HepG2 (cell line): ENCODE measurements around the gene B4GALT1. TPM values are rescaled to one million over a fixed set of nuclear protein-coding genes. Genes with fewer than 3 reads are reported as not detected.

Experiments used
- ATAC-seq: fragments of 200-7000 bp; cut with Tn5 transposase; 3 replicates; pipeline ENCODE4 v1.9.1; 2020; ENCODE audit warnings: mild to moderate bottlenecking, moderate library complexity
- BruUV-seq: library from RNA; stranded (reverse); fragments of 400-500 nt; replicated peaks from 2 replicates; lab custom pipeline; 2021; lab: Mats Ljungman, UMichigan
- CTCF ChIA-PET: fragments of 300-600 bp; formaldehyde crosslinking; extraction: SDS; loops from one replicate; lab custom pipeline; 2021; ENCODE audit warnings: low total read pairs, inconsistent platforms, low intra/inter-chr PET ratio; lab: Yijun Ruan, JAX
- POLR2A ChIA-PET: fragments of 350-600 bp; sonication (Branson Sonifier 250); formaldehyde crosslinking; loops from one replicate; lab custom pipeline; 2020; ENCODE audit warnings: antibody characterized with exemption, inconsistent platforms; lab: Yijun Ruan, JAX
- DNase-seq: peaks from one replicate; pipeline ENCODE4 v3.0.0-alpha.2; 2015; ENCODE audit warnings: low spot score
- FAIRE-seq: peaks from 3 replicates; lab custom pipeline; 2011; peaks lifted over from hg19 to GRCh38; lab: Jason Lieb, UNC
- H2AFZ ChIP-seq: one replicate; pipeline ENCODE4 v1.6.1; 2011; ENCODE audit warnings: low read length, inconsistent platforms
- H3K27ac ChIP-seq: fragments of 300-600 bp; 3 replicates; pipeline ENCODE4 v1.8.0; 2011; ENCODE audit warnings: mixed run types, mild to moderate bottlenecking, mixed read lengths, low read length, inconsistent platforms; ENCODE audit not compliant: insufficient read depth; ENCODE audit errors: extremely low read length
- H3K27me3 ChIP-seq, 2 experiments: fragments of 200-600 bp in 1 of 2; 2 replicates in 1 of 2; 3 replicates in 1 of 2; pipeline versions ENCODE4 v1.6.0 to v1.8.0; 2011; ENCODE audit warnings: low read length in 2 of 2, mild to moderate bottlenecking in 2 of 2, moderate library complexity in 2 of 2, inconsistent platforms in 1 of 2; ENCODE audit not compliant: insufficient read depth in 2 of 2, control insufficient read depth in 1 of 2
- H3K36me3 ChIP-seq, 2 experiments: fragments of 200-600 bp in 1 of 2; replicated peaks in 1 of 2; 2 replicates in 1 of 2; 3 replicates in 1 of 2; pipeline versions ENCODE4 v1.5.1 to v1.8.0; 2011; ENCODE audit warnings: low read length in 2 of 2, inconsistent platforms in 1 of 2; ENCODE audit not compliant: insufficient read depth in 2 of 2, control insufficient read depth in 1 of 2
- H3K4me1 ChIP-seq: 2 replicates; pipeline ENCODE4 v1.5.1; 2012; ENCODE audit warnings: low read length, inconsistent platforms; ENCODE audit not compliant: insufficient read depth
- H3K4me2 ChIP-seq: 2 replicates; pipeline ENCODE4 v1.6.0; 2011; ENCODE audit warnings: low read depth, low read length, inconsistent platforms
- H3K4me3 ChIP-seq, 3 experiments: fragments of 200-600 bp in 1 of 3; sonication (generic), shearing (Covaris generic) in 1 of 3; replicated peaks in 1 of 3; 2 replicates each; pipeline ENCODE4 v1.5.1; 2011 to 2016; ENCODE audit warnings: low read length in 3 of 3, inconsistent platforms in 2 of 3, low read depth in 2 of 3, mild to moderate bottlenecking in 2 of 3, control low read depth in 1 of 3, mixed read lengths in 1 of 3; ENCODE audit not compliant: insufficient read depth in 1 of 3
- H3K79me2 ChIP-seq: one replicate; pipeline ENCODE4 v1.6.1; 2011; ENCODE audit warnings: low read length, inconsistent platforms; ENCODE audit not compliant: insufficient read depth
- H3K9ac ChIP-seq: 2 replicates; pipeline ENCODE4 v1.6.0; 2011; ENCODE audit warnings: mild to moderate bottlenecking, low read depth, low read length, inconsistent platforms; ENCODE audit not compliant: insufficient read depth
- H3K9me3 ChIP-seq: 2 replicates; pipeline ENCODE4 v1.5.1; 2012; ENCODE audit warnings: mild to moderate bottlenecking, low read length
- H4K20me1 ChIP-seq: 2 replicates; pipeline ENCODE4 v1.6.0; 2011; ENCODE audit warnings: inconsistent platforms, mild to moderate bottlenecking, low read length, moderate library complexity; ENCODE audit not compliant: insufficient read depth
- CAMTA2 ChIP-seq: sonication (generic); formaldehyde crosslinking; IDR thresholded peaks from 2 replicates; pipeline ENCODE4 v1.4.0; 2020; ENCODE audit warnings: mild to moderate bottlenecking, missing genetic modification reagents, borderline replicate concordance
- HDAC6 ChIP-seq: fragments of 200-600 bp; sonication (generic); IDR thresholded peaks from 2 replicates; pipeline ENCODE4 v1.7.0; 2017; ENCODE audit warnings: mild to moderate bottlenecking, antibody characterized with exemption, low read length, low read depth
- HNRNPH1 ChIP-seq: fragments of 200-400 bp; formaldehyde crosslinking; optimal IDR thresholded peaks from 2 replicates; pipeline ENCODE3; 2017; ENCODE audit warnings: mild to moderate bottlenecking, low read depth, low read length
- NR2F2 ChIP-seq: IDR thresholded peaks from 2 replicates; pipeline ENCODE4 v1.6.1; 2012; ENCODE audit warnings: low read depth, inconsistent platforms, borderline replicate concordance
- PRDM10 ChIP-seq: sonication (generic); formaldehyde crosslinking; IDR thresholded peaks from 2 replicates; pipeline ENCODE4 v1.4.0; 2020; ENCODE audit warnings: low read depth, missing genetic modification reagents
- SRY ChIP-seq: sonication (generic); formaldehyde crosslinking; IDR thresholded peaks from 2 replicates; pipeline ENCODE4 v1.8.0; 2022; ENCODE audit warnings: mild to moderate bottlenecking, missing genetic modification reagents
- TAF1 ChIP-seq: sonication (generic); formaldehyde crosslinking; IDR thresholded peaks from 2 replicates; pipeline ENCODE4 v1.4.0; 2020; ENCODE audit warnings: missing genetic modification reagents
- TRAFD1 ChIP-seq: sonication (generic); formaldehyde crosslinking; IDR thresholded peaks from 2 replicates; pipeline ENCODE4 v1.5.1; 2020; ENCODE audit warnings: missing genetic modification reagents, mild to moderate bottlenecking, borderline replicate concordance
- ZMYM3 ChIP-seq: sonication (generic); formaldehyde crosslinking; IDR thresholded peaks from 2 replicates; pipeline ENCODE4 v1.5.1; 2020; ENCODE audit warnings: mild to moderate bottlenecking, missing genetic modification reagents
- ZNF333 ChIP-seq: sonication (generic); formaldehyde crosslinking; IDR thresholded peaks from 2 replicates; pipeline ENCODE4 v1.4.0; 2020; ENCODE audit warnings: mild to moderate bottlenecking, missing genetic modification reagents, borderline replicate concordance
- ZNF441 ChIP-seq: sonication (generic); formaldehyde crosslinking; IDR thresholded peaks from 2 replicates; pipeline ENCODE4 v1.7.0; 2021; ENCODE audit warnings: missing genetic modification reagents, borderline replicate concordance
- ZNF501 ChIP-seq: sonication (generic); formaldehyde crosslinking; IDR thresholded peaks from 2 replicates; pipeline ENCODE4 v1.5.1; 2020; ENCODE audit warnings: mild to moderate bottlenecking, moderate library complexity, missing genetic modification reagents
- ZNF577 ChIP-seq: sonication (generic); formaldehyde crosslinking; IDR thresholded peaks from 2 replicates; pipeline ENCODE4 v1.4.0; 2020; ENCODE audit warnings: mild to moderate bottlenecking, low read depth, missing genetic modification reagents, borderline replicate concordance
- ZNF670 ChIP-seq: sonication (generic); formaldehyde crosslinking; IDR thresholded peaks from 2 replicates; pipeline ENCODE4 v1.8.0; 2022; ENCODE audit warnings: mild to moderate bottlenecking, missing genetic modification reagents, borderline replicate concordance
- ZNF7 ChIP-seq: IDR thresholded peaks from 2 replicates; pipeline ENCODE4 v1.6.1; 2016; ENCODE audit warnings: missing biosample characterization, missing genetic modification reagents
- ZNF776 ChIP-seq: sonication (generic); formaldehyde crosslinking; IDR thresholded peaks from 2 replicates; pipeline ENCODE4 v1.4.0; 2020; ENCODE audit warnings: mild to moderate bottlenecking, missing genetic modification reagents
- WGBS: methylation state at CpG from one replicate; pipeline ENCODE4 v1.1.6; 2017; ENCODE audit warnings: low lambda C conversion rate; 5-methylcytosine and 5-hydroxymethylcytosine counted together
- in situ Hi-C: cut with HindIII; loops from 2 replicates; pipeline ENCODE4 v1.10.0; 2017; ENCODE audit warnings: low pct_unique_long_range_greater_than_20kb; ENCODE audit not compliant: extremely low pct_ligation_motif_present
- intact Hi-C: fragments of 100-400 bp; cut with micrococcal nuclease; formaldehyde crosslinking; loops from one replicate; pipeline ENCODE4 v1.10.0; 2022; ENCODE audit not compliant: unreplicated experiment
- polyA plus RNA-seq, 8 experiments: library from polyadenylated mRNA; depleted of rRNA in 3 of 8; stranded (reverse) in 7 of 8; unstranded in 1 of 8; fragments of >200 nt; fragmentation: Illumina TruSeq in 4 of 8; extraction: Trizol in 4 of 8; gene quantifications; 2 replicates each; pipeline versions ENCODE4 v1.2.1 to v1.2.3, GENCODE V29; 2011 to 2016; ENCODE audit warnings: low read depth in 4 of 8, missing spikeins in 1 of 8, mixed read lengths in 1 of 8; ENCODE audit not compliant: insufficient read depth in 1 of 8
- total RNA-seq, 5 experiments: library from RNA; depleted of rRNA; stranded (reverse); fragments of >200 nt; fragmentation: Illumina TruSeq; extraction: Trizol; gene quantifications; 2 replicates each; pipeline ENCODE4 v1.2.3, GENCODE V29; 2016; ENCODE audit warnings: low read depth in 1 of 5

B4GALT1 gene
- total and polyA plus RNA-seq, 2 of the 13 experiments (the other 11 are each of a cell fraction or from before 2014, with no cell fraction given) = 15.7 to 33.5 TPM

GRCh38 chr9:33136721-33137670 lies 30.1 kb downstream of the B4GALT1 start:
- no peak overlapping the region for H3K27ac ChIP-seq
- H3K9me3 ChIP-seq = no peaks in the 10 kb centered on the region
- WGBS = 88% methylated on average over 6 of the region's 10 CpGs
- no peak for ATAC-seq
- TF ChIP-seq HNRNPH1 (no peak), ZNF670 (CRISPR knock-in tag) (no peak), HDAC6 (no peak), ZNF333 (CRISPR knock-in tag) (no peak), TRAFD1 (CRISPR knock-in tag) (no peak), ZNF577 (no peak), NR2F2 (no peak), ZNF441 (CRISPR knock-in tag) (no peak), SRY (no peak), ZMYM3 (CRISPR knock-in tag) (no peak), ZNF7 (no peak), TAF1 (no peak), ZNF501 (CRISPR knock-in tag) (no peak), CAMTA2 (CRISPR knock-in tag) (no peak), PRDM10 (no peak), ZNF776 (no peak)
- POLR2A ChIA-PET = no interaction called here
- DNase-seq = no peak
- peaks cover 11 to 35% of the 10 kb centered on the region in 2 experiments for H3K36me3 ChIP-seq
- no peaks in the 10 kb centered on the region for H3K27me3 ChIP-seq
- peaks cover 40% of the 10 kb centered on the region for H3K4me1 ChIP-seq
- peaks cover 37% of the 10 kb centered on the region for H3K79me2 ChIP-seq
- H2AFZ ChIP-seq = no peak overlapping the region
- H4K20me1 ChIP-seq = peaks cover 23% of the 10 kb centered on the region
- no peak overlapping the region for H3K9ac ChIP-seq
- in situ Hi-C loops (no loop called here), intact Hi-C loops (no loop called here)
- no peak overlapping the region for H3K4me2 ChIP-seq
- no peak for FAIRE-seq
- no TSS peak for BruUV-seq
- H3K4me3 ChIP-seq = no peak overlapping the region
- CTCF ChIA-PET = no interaction called here
